Activated T-cell treated with anti-CD3 and anti-CD28 coated beads for 1 hour (primary cell): Measurements from ENCODE around the gene LSAMP.
"Not testable (repeated sequence)": the region's sequence is repeated elsewhere in the genome, so short reads cannot be mapped to it uniquely, and the experiment has no call there.

Source experiments
- DNase-seq: peaks from one replicate; pipeline ENCODE4 v3.0.0-alpha.2; 2020; ENCODE audit warnings: low read depth

The LSAMP gene

DNA sequence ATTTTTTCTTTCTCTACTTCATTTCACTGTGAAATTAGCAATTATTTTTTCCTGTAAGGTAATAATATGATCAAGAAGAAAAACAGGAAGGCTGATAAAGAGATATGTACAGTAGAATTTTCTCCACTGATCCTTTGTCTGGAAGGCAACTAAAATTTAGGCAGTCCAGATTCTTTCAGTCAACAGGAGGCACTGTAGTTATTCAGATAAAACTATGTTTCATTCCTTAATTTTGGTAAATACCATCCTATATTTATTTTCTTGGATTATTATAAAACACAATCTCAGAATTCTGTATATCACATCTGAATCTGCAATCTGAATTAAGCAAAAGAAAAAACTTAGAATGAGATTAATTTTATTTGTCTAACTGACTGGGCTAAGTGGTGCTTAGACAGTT is 343.2 kb downstream of the LSAMP start:
- no peak for DNase-seq

DNA sequence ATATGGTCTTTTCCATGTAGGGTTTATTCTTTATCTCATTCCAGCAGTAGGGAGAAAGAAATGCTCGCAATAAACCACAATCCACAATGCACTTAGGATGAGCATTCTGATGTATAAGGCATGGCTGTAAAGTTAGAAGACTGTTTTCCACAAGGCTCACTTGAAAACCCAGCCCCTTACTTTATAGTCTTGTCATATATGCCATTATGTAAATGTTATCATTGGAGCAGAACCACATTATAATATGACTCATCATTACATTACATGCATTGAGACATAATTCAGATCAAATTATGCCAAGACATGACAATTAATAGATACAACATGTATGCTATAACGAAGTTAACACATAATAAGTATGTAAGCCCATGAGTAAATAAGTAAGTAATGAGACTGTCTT is 348.1 kb downstream of the LSAMP start:
- no peak for DNase-seq

DNA sequence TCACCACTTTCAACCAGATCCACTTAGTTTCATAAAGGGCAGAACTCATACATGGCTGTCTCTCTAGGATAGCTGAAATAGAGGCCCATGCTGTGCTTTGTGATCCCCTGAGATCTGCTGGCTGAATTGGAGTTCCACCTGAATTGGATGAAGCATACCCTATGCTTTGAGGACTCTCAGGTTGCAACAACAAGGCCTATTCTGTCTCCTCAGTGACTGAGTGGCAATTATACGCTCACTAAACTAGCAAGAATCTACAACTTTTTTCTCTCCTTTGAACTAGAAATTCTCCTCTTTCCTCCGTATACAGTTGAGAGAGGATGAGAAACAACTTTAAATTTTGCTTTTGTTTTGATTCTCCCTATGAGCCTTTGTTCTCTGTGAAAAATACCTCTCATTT is 348.7 kb downstream of the LSAMP start:
- no peak for DNase-seq

DNA sequence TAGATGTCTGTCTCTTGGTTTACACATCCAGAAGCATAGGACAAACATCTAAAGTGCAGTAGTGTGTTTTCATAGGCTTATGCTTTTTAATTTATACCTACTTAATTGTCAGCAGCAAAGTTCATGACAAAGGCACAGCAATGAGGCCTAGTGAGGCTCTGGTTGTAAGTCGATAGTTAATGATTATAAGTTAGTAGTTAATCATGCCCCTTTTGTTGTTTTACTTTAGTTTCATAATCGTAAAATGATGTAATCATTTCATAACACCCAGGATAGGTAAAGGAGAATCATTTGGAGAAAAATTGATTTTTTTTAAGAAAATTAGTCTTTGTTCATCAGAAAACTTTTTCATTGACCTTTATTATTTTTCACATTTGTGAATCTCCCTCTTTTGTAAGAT is 351.9 kb downstream of the LSAMP start:
- no peak for DNase-seq

DNA sequence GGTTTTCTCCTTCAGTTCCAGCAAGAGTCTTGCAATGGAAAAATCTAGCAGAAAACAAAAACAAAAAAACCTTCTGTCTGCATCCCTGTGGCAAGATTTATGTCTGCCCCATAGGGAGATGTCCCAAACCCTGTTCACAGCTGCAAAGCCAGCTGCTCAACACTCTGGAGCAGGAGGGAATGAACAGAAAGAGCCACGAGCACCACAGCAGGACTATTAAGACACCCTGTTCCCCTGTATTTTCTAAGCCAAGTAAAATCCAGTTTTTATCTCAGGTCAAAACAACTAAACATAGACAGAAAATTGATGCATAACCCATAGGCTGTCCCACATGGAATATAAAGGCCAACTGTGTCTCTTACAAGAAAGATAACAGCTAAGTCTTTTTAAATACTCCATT is 357.9 kb downstream of the LSAMP start:
- no peak for DNase-seq

DNA sequence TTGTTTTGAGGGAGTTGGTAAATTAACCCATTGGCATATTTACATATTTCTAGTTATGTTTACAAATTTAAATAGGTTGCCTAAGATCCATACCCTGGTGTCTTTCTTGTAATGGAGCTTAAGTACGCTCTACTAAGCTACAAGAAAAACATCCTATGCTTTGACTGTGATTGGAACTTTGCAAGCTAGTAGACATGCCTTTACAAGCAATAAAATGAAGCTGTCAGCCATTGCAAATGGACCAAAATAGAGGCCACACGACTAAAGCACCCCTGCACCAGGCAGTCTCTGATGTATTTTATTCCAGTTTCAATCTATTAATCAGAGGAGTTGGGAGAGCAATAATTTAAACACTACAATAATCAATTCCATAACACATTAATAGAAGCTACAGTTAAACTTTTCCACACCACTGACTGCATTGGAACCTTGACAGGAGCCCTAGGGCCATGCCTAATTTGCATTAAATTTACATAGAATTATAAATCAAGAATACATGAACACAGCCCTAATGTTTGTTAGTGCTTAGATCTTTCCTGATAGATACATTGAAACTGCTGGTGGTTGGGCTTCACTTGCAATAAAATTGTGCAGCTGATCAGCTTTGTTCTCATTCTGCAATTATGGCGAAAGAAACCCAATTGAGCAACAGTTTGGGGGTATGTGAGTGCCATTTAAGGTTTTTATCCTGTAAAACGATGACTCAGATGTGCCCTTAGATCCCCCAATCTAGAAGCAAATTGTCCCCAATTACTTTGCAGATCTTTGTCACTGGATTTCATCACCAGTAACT is 360.1 kb downstream of the LSAMP start:
- DNase-seq: no peak

DNA sequence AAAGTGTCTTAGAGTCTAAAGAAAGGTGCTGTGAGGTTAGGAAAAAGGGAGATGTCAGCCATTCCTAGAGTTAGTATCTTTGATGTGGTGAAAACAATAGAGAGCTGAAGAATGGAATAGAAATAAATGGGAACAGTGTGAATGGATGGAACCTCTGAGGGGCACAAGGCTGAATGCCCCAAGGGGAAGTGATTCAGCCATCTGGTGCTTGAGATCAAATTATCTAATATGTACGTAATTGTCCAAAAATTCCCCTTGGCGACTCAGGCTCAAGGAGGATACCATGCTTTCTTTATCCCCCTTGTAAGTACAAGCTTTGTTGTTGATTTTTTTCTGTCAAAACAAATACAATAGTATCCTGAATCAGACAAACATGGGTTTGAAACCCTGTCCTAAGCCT is 361.6 kb downstream of the LSAMP start:
- no peak for DNase-seq

DNA sequence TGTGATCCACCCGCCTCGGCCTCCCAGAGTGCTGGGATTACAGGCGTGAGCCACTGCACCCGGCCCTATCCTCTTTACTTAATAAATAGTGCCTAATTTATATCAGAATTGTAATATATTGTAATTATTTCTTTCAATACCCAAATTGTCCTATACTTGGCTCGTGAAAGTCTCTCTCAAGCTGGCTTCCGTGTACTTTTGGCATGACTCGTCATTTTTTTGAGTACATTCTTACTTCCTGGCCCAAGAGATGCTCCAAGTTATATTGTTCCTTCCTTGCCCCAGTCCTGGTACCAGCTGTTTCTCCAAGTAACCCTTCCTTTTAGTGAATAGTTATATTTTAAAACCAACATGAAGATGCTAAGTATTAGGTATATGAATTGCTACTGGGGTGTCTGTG is 366.7 kb downstream of the LSAMP start:
- no peak for DNase-seq

DNA sequence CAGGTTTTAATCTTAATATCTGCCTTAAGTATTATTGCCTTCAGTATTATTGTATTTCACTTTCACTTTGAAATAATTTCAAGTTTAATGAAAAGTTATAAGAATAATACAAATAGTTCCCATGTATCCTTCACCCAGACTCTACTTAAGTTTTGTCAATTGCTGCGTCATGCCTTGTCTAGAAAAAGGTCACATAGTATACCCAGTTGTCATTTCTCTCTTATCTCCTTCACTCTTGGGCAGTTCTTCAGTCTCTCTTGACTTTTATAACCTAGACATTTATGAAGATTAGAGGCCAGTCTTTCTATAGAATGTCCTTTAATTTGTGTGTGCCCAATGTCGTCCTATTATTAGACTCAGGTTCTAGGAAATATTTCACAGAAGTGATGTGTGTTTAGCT is 367.7 kb downstream of the LSAMP start:
- DNase-seq: no peak

DNA sequence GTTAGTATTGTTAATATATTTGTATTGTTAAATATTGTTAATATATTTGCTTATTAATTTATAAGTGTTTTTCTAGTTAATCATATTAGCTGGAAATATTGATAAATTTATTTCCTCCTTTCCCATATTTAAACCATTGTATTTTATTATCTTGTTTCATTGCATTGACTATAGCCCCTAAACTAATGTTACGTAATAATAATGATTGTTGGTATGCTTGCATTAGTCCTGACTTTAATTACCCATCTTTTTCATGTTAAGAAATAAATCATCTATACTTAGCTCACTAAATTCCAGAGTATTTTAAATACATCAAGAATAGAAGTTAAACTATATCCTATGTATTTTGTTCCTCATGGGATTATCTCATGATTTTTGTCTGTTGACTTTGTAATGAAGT is 368.2 kb downstream of the LSAMP start:
- DNase-seq: no peak

DNA sequence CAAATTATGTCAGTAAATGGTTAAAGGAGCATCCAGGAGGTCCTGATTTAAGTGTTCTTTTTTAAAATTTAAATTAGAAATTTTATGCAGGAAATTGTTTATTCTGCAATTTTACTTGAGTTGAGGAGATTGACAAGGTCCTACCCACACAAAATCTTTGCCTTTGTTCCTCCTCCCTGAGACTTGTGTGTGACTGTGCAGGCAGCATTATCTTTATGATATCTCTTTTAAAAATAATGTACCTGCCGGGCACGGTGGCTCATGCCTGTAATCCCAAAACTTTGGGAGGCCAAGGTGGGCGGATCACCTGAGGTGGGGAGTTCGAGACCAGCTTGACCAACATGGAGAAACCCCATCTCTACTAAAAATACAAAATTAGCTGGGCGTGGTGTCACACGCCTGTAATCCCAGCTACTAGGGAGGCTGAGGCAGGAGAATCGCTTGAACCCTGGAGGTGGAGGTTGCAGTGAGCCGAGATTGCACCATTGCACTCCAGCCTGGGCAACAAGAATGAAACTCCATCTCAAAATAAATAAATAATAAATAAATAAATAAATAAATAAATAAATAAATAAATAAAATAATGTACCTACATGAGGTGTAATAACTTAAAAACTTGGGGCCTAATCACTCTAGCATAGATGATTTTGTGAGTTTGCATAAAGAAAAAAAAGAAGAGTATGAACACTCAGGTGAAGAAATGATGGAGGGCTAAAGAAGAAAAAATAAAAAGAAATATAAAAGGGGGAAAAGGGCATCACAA is 374.6 kb downstream of the LSAMP start:
- DNase-seq: not testable (repeated sequence)

DNA sequence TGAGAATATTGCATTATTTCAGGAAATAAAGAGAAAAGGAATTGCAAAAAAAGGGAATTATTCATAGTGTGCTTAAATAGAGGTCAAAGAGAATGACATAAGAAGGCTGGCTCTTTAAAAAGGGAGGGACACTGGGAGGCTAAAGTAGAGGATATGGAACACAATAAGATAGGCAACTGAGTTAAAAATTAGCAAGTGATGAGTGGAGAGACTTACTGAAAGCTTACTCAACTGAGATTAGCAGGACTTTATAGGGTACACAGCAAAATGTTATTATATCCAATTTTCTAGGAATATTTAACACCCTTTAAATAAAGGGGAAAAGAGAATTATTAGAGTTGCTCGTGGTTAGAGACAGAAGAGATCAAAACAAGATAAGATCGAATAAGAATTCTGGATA is 375.2 kb downstream of the LSAMP start:
- no peak for DNase-seq

DNA sequence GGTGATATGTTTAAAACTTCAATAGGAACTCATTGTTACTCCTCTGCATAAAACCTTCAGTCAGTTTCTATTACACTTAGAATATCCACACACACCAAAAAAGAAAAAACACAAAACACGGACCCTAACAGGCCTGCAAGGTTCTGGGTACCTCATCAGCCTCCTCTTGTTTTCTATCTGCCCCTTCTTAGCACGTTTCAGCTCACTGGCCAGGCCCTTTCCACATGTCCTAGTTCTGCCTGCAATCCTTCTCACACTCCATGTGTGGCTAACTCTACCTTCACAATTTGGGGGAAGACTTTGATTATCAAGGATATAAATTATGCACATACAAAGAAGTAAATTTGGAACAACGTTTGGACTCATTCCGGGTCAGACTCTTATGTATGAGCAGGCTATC is 376.3 kb downstream of the LSAMP start:
- DNase-seq: no peak

DNA sequence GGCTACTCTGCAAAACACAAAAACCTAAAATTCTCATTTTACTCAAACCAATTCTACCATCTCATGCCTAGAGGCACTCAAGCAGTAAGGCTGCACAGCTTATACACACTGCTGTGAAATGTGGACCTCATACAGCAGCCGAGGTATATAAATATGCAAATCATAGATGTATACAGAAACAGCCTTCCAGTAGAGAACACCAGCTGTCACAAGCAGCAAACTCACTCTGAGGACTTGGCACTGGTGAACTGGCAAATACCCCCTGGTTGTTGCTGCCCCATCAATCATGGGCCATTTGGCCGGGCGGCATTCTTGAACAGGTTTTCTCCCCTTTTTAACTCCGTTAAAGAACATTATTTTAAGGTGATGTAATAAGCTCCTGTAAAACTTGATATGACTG is 378.0 kb downstream of the LSAMP start:
- DNase-seq: no peak

DNA sequence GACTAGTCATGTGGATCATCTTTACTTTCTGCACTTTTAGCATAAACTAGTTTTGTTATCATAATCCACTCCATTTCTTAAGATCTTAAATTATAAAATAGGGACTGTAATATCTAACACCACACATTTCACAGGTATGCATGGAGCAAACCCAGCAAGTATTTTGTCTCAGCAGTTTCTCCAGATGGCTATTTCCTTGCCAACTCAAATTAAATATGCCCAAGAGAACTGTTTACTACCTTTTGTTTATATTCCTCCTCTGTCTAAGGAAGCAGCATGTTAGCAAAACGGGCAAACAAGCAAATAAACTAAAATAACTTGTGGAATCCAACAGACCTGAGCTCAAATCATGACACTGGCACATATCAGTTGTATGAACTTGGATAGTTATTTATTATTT is 379.8 kb downstream of the LSAMP start:
- DNase-seq: no peak

DNA sequence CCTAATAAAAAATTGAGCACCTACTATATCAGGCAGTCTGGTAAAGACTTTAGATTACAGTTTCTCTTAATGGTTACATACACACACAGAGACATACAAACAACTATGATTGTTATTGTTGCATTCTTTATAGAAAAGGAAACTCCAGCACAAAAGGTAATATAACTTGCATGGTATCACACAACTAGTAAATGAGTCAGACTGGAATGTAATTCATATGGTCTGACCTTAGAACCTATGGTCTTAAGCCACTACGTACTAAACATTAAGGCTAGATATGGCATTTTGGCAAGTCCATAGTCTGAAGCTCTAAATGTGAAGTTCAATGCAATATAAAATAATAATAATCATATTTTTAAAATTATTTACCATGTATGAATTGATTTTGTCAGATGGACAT is 380.6 kb downstream of the LSAMP start:
- DNase-seq: no peak

DNA sequence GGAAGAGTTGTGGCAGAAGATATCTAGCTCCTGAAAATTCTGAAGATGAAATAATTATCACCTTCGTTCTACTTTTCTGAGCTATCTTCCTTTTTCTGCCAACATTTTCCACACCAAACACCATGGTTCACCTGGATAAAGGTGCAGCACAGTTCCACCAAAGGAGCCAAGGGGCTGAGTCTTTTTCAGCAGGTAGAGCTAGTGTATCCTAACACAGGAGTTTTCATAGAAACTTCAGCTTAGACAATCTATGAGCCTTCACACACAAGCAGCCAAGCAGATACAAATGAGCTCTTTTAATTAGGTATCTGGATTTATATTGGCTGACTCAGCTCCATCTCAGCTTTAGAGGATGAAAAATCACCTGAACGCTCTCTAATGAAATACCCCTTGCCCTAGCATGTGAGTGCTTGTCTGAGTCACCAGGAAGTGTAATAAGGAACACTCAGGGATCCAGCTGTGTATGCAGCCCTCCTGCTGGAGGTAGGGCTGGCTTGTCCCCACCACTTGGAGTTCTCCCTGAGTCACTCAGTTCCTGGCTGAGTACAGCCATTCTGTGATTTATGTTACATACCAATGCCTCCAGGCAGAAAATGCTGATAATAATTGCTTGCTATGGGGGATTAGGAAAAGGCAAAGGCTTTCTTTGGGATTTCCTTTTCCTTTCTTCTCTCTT is 385.7 kb downstream of the LSAMP start:
- no peak for DNase-seq

DNA sequence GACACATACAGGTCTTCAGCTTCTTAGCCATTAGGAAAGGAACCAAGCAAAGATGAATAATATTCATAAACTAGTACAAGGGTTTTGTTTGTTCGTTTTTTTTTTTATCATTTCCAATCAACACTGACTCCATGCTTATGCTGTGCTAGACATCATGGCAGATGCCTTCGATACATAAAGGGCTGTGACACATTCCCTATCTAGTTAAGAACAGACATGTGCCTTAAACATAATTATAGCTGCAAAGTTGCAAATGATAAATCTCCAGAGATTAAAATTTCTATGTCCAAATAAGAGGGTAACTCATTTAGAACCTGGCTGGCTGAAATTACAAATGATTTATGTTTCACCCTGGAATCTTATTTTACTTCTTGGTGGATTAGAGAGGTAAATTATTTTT is 386.4 kb downstream of the LSAMP start:
- DNase-seq: no peak

DNA sequence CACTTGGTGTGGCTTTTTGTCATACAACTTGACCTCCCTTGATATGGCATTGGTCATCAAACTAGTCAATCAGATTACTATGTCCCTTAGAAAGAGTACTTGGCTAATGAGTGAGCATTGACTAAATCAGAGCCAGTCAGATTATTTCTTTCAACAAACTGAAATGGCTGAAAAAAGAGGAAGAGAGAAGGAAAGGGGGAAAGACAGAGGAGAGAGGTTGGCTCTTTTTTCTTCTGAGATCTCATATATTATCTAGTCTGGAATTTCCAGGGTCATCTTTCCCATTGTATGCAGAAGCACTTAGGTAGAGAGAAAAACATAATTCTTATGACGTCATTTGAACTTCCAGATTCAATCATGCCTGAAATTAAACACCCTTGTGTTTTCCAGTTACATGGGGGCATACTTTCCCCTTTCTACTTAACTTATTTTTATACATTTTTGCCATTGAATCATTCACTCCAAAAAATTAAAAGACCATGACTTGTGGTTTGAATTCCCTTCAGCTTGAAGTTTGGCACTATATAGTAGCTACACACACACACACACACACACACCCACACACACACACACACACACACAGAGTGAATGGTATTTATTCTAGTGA is 387.8 kb downstream of the LSAMP start:
- no peak for DNase-seq

DNA sequence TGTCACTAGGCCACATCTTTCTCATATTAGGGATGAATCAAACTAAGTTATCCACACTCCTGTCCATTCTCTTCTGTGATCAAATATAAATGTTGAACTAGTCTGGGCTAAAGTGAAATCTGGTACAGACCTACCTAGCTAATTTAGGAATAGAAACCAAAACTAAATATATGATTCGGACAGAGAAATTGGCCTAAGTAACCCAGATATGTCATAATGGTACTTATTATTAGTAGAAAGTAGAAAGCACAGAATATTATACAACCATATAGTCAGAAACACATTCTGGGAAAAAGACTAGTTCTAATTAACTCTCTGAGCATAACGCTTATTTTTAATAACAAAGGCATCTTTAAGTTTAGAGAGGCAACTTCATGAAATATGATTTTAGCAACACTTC is 389.0 kb downstream of the LSAMP start:
- DNase-seq: no peak

DNA sequence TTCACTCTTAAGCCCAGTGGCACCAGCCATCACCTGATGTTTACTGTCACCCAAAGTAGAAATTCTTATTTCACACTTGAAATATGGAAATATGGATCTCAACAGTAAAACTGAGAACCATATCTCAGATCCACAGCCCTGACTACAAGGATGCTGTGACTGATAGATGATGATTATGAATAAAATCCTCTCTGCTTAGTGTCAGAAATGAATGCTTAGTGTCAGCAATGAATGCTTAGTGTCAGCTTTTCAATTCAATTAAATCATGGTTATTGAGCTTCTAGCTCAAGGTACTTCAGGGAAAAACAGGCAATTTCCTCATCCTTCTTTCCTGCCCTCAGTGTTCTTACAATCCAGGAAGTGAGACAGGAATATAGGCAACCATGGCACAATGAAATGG is 392.3 kb downstream of the LSAMP start:
- DNase-seq: no peak

DNA sequence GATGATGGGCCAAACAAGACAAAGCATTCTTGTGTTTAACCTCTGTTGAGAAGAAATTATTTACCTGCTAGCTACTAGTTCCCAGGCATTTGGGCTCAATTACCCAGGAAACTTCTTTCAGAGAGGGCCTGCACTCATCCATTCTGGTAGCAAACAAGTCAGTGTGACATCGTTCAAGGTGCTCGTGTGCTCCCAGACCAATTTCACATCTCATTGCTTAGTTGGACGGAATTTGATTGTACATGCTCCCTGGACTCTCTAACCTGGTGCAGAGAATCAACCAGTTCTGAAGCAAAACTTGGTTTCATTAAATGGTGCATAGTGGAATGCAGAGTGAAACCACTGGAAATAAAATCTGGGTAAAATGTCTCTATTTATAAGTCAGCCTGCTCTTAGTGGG is 392.7 kb downstream of the LSAMP start:
- DNase-seq: no peak

DNA sequence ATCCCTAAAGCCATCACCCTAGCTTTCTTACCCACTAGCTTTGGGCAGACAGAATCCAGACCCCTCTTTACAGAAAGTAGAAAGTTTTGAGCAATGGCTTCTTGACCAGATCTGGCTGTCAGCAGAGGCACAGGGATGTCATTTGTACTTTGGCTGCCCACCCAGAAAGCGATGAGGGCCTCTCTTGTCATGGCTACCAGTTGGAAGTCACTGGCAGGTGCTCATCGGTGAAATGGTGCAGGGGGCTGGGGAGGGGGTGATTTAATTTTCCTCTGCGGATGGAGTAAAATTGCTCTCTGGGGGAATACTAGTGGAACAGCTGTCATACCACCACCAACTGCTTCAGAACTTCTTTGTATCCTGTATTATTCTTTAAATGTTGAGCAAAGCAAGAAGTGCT is 393.7 kb downstream of the LSAMP start:
- DNase-seq: no peak
